Pancreas (tissue), 10 donors: Measurements from ENCODE around the gene RASL12. TPM values are rescaled to one million over a fixed set of nuclear protein-coding genes. Genes with fewer than 3 reads are reported as not detected.
"Not testable (repeated sequence)": the region's sequence is repeated elsewhere in the genome, so short reads cannot be mapped to it uniquely, and the experiment has no call there.

Experiments used
- ATAC-seq, 4 donors: fragments of 200-7000 bp; cut with Tn5 transposase; one replicate each; pipeline versions ENCODE4 v1.8.0 to v1.9.1; 2020; ENCODE audit warnings: mild to moderate bottlenecking in 4 of 4, moderate library complexity in 4 of 4
- DNase-seq, 6 donors: peaks; one replicate each; pipeline ENCODE4 v3.0.0-alpha.2; 2020
- FAIRE-seq: peaks from 2 replicates; lab custom pipeline; 2012; peaks lifted over from hg19 to GRCh38; lab: Jason Lieb, UNC
- H3K27ac ChIP-seq, 4 donors: fragments of 200-600 bp; sonication (generic); 1 replicate in 3 of 4; 2 replicates in 1 of 4; pipeline versions ENCODE4 v1.5.0 to v1.8.0; 2020
- H3K27me3 ChIP-seq, 4 donors: fragments of 200-600 bp; one replicate each; pipeline ENCODE4 v1.8.0; 2021
- H3K36me3 ChIP-seq, 3 donors: fragments of 200-600 bp; sonication (generic) in 1 of 3; one replicate each; pipeline versions ENCODE4 v1.5.0 to v1.8.0; 2020 to 2021
- H3K4me1 ChIP-seq, 3 donors: fragments of 200-600 bp; one replicate each; pipeline ENCODE4 v1.8.0; 2021
- H3K4me3 ChIP-seq, 4 donors: fragments of 200-600 bp; sonication (generic) in 2 of 4; one replicate each; pipeline versions ENCODE4 v1.5.0 to v1.8.0; 2020 to 2021
- H3K9me3 ChIP-seq, 4 donors: fragments of 200-600 bp; one replicate each; pipeline ENCODE4 v1.8.0; 2021
- WGBS, 2 donors: extraction: QIAGEN DNeasy Blood & Tissue Kit; methylation state at CpG; one replicate each; pipeline ENCODE4 v1.1.7; 2013; 5-methylcytosine and 5-hydroxymethylcytosine counted together
- intact Hi-C, 3 donors: fragments of 100-400 bp; cut with DNase I; formaldehyde crosslinking; loops; one replicate each; pipeline versions ENCODE4 v1.11.1 to v1.14.2; 2022
- polyA plus RNA-seq, 2 donors: library from polyadenylated mRNA; stranded (reverse); fragments of 200-250 nt; gene quantifications; one replicate each; pipeline ENCODE4 v1.2.3, GENCODE V29; 2013
- total RNA-seq, 6 donors: library from RNA; stranded (reverse); fragmentation: NEBNext Ultra II Directional in 4 of 6; extraction: Animal tissue kit (Norgen Biotek cat#: 25700) in 4 of 6; gene quantifications; one replicate each; pipeline versions ENCODE4 v1.2.1 to v1.2.4, GENCODE V29; 2021 to 2023
- TF ChIP-seq, protein P1 (sequence below), 4 donors: fragments of 200-600 bp; sonication (generic) in 3 of 4; IDR thresholded peaks; one replicate each; pipeline versions ENCODE4 v1.5.0 to v1.8.0; 2021; ENCODE audit warnings: antibody characterized with exemption in 4 of 4
- donor health status: healthy with polysubstance abuse.
- donor health status: DM: no; HTN: no; CAD: no; lungs with moderate emphysema.
- donor health status: DM: no; HTN: no; CAD: no.
- donor health status: control.
- donor health status: control.
- donor health status: Bipolar disorder and iron deficiency.
- donor health status: DM: yes; HTN: yes; CAD: no.
- donor health status: DM: no; HTN: no; CAD: no.
- donor health status: DM: no; HTN: no; CAD: no.
- donor health status: DM: yes; HTN: yes; CAD: no.

The RASL12 gene
- total and polyA plus RNA-seq, 8 donors: 0.28 to 4.2 (median 1.7) TPM

DNA sequence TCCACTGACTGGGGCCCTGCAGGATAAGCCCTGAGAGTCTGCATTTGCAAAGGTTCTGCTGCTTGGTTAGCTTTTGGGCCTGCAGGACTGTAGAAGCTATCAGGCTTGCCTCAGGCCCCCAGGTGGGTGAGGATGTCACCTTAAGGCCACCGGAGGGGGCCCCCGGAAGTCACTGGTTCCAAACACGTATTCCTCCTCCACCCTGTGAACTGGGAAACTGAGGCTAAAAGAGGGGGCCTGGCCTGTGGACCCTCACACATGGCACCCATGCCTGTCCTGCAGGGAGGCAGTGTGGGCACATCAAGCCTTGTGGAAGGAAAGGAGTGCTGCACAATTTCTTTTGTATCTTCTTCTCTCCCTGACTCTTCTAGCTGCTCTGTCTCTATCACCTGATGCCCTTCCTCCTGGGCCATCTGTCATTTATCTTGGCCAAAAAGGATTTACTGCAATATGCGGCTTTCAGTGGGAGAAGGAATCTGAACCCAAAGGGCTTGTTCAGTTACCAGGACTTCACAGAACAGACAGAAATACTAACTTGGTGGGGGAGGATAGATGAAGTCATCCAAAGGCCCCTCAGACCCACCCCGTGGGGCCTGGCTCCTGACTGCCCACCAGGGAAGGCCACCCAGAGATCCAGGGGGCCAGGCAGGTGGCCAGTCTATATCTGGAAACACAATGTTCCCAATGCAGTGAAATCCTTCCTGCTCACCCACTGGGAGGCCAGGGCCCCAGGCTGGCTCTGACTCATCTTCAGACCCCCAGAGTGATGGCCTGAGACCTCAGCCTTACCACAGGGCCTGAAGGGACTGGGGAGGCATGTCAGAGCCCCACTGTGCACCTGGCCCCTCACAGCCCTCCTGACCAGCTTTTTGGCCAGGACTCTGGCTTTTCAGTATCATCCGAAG, 28.9 kb upstream of the RASL12 start:
- intact Hi-C loops: no loop called here
- no peak overlapping the region for H3K4me3 ChIP-seq
- DNase-seq: peak in 1 of 6 donors; percentile 22
- TF ChIP-seq, protein P1, sequence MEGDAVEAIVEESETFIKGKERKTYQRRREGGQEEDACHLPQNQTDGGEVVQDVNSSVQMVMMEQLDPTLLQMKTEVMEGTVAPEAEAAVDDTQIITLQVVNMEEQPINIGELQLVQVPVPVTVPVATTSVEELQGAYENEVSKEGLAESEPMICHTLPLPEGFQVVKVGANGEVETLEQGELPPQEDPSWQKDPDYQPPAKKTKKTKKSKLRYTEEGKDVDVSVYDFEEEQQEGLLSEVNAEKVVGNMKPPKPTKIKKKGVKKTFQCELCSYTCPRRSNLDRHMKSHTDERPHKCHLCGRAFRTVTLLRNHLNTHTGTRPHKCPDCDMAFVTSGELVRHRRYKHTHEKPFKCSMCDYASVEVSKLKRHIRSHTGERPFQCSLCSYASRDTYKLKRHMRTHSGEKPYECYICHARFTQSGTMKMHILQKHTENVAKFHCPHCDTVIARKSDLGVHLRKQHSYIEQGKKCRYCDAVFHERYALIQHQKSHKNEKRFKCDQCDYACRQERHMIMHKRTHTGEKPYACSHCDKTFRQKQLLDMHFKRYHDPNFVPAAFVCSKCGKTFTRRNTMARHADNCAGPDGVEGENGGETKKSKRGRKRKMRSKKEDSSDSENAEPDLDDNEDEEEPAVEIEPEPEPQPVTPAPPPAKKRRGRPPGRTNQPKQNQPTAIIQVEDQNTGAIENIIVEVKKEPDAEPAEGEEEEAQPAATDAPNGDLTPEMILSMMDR (IDR thresholded peaks at IDR 0.05): no peak
- H3K27ac ChIP-seq: no peak overlapping the region
- H3K27me3 ChIP-seq: no peaks in the 10 kb centered on the region
- no peak for ATAC-seq
- FAIRE-seq: no peak
- H3K36me3 ChIP-seq: peaks cover 0 to 10% (median 2%) of the 10 kb centered on the region in 3 donors
- no peaks in the 10 kb centered on the region for H3K9me3 ChIP-seq
- WGBS, 2 donors: 88 to 89% methylated on average over 6 of the region's 6 CpGs
- H3K4me1 ChIP-seq: no peaks in the 10 kb centered on the region

DNA sequence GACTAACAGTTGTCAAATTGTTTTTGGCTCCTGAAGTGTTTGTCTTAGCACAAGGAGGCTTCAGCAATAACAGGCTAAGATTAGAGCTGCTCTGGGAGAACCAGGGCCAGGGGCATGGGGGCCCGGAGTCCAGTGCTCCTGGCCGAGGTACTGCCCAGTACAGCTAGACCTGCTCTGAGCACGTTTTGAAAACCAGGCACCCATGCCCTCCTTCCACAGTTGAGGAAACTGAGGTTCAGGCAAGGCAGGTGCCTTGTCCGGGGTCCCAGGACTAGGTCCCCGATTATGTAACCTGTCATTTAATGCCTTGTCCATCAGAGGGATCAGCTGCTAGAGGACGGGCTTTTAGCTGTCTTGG, 27.9 kb upstream of the RASL12 start:
- TF ChIP-seq, protein P1 (IDR thresholded peaks at IDR 0.05): no peak
- Histone ChIP-seq H3K4me3 (no peak overlapping the region), H3K9me3 (no peaks in the 10 kb centered on the region), H3K27me3 (no peaks in the 10 kb centered on the region), H3K4me1 (no peaks in the 10 kb centered on the region), H3K36me3 (peaks cover 0 to 10% (median 2%) of the 10 kb centered on the region in 3 donors), H3K27ac (no peak overlapping the region)
- ATAC-seq (no peak), DNase-seq (peak in 1 of 6 donors; percentile 36), FAIRE-seq (no peak)
- 80 to 84% methylated on average over 6 of the region's 6 CpGs for WGBS, 2 donors
- intact Hi-C loops: no loop called here

DNA sequence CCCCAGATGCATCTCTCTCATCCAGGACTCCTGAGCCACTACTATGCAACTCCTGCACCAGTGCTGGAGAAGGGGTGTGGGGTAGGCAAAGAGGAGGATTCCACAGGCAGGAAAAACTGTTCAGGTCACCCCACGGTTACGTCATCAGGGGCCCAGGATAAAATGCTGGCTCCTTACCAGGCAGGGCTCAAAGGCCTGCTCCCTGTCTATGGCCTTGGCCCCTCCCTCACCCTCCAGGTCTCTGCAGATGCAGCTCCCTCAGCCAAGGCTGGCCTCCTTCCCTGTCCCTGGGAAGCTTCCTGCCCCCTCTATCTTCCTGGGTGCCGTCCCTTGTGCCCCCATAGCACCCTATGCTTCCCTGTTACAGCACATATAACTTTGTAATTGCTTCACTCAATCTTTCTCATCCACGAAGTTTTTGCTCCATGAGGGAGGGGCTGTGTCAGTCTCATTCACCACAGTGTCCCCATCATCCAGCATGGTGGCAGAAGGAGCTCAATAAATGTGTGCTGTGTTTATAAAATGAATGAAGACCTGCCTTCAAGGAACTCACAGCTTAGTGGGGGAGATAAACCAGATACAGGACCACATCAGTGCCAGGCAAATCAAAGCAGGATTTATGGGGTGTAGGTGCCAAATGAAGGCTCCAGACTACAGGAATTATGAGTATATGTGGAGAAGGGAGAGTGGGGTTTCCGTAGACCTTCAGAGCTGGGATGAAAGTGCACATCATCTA, 27.4 kb upstream of the RASL12 start:
- ATAC-seq: no peak
- intact Hi-C loops: no loop called here

DNA sequence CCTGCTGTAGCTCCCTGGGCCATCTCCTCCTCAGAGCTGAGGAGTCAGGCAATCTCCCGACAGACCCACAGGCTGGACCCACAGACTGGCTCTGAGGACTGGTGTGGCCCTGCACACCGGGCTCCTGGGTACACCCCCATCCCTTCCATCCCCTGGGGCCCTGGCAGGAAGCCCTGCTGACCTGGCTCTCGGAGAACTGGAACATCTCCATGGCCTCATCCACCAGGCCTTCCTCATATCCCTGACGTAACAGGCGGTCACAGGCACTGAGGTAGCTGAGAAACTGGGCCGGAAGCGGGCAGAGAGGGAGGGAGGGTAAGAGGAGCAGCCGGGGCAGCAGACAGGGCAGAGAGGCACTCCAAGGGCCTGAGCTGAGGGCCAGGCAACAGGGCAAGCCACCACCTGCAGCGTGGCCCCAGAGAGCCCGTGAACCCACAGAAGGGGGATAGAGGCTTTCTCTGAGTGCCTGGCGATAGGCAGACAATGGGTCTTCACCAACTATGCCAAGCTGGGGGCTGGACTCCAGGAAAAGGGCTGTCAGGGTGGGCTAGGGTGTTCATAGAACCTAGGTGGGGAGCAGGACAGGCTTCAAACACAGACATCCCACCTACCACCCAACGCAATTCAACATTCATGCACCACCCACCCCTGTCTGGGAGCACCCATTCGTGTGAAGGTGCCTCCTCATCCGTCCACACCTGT, 26.7 kb upstream of the RASL12 start:
- no peak overlapping the region for H3K27ac ChIP-seq
- no peaks in the 10 kb centered on the region for H3K9me3 ChIP-seq
- TF ChIP-seq, protein P1 (IDR thresholded peaks at IDR 0.05): no peak
- ATAC-seq (peak in 1 of 4 donors; percentile 11), DNase-seq (peak in 1 of 6 donors; percentile 44), FAIRE-seq (no peak)
- 87 to 90% methylated on average over 14 of the region's 14 CpGs for WGBS, 2 donors
- intact Hi-C loops: no loop called here
- no peak overlapping the region for H3K4me3 ChIP-seq
- no peaks in the 10 kb centered on the region for H3K4me1 ChIP-seq
- peaks cover 0 to 10% (median 2%) of the 10 kb centered on the region in 3 donors for H3K36me3 ChIP-seq
- H3K27me3 ChIP-seq: no peaks in the 10 kb centered on the region

More for the DNA sequence above, 27.4 kb upstream of the RASL12 start:
- DNase-seq (peak in 1 of 6 donors; percentile 21), FAIRE-seq (no peak)
- 62 to 64% methylated on average over 5 of the region's 5 CpGs for WGBS, 2 donors
- Histone ChIP-seq H3K36me3 (peaks cover 0 to 10% (median 2%) of the 10 kb centered on the region in 3 donors), H3K9me3 (no peaks in the 10 kb centered on the region), H3K27ac (no peak overlapping the region), H3K4me1 (no peaks in the 10 kb centered on the region), H3K4me3 (no peak overlapping the region), H3K27me3 (no peaks in the 10 kb centered on the region)
- TF ChIP-seq, protein P1 (IDR thresholded peaks at IDR 0.05): no peak

DNA sequence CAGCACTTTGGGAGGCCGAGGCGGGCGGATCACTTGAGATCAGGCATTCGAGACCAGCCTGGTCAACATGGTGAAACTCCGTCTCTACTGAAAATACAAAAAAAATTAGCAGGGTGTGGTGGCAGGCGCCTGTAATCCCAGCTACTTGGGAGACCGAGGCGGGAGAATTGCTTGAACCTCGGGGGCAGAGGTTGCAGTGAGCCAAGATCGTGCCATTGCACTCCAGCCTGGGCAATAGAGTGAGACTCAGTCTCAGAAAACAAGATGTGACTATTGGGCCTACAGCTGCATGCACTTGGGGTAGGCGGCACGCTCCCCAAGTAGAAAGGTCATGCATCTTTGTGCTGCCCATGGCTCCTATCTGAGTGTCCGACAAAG, 26.0 kb upstream of the RASL12 start:
- H3K27me3 ChIP-seq, intact Hi-C loops, ATAC-seq, H3K4me1 ChIP-seq, FAIRE-seq, H3K36me3 ChIP-seq, H3K27ac ChIP-seq, H3K4me3 ChIP-seq, H3K9me3 ChIP-seq: not testable (repeated sequence)
- peak in 1 of 6 donors; percentile 1 for DNase-seq
- 94 to 99% methylated on average over 13 of the region's 13 CpGs for WGBS, 2 donors
